ENCODE measurements around the gene SSTR4.

GRCh38 chr20:23010096-23010495 lies 25.0 kb upstream of the SSTR4 start:
- TF ChIP-seq ZBTB1 (CRISPR knock-in tag; IDR thresholded peaks at IDR 0.05; ENCODE audit: borderline replicate concordance, low read depth) (no peak), FOS (IDR thresholded peaks at IDR 0.05; ENCODE audit: extremely low read depth, insufficient read length) (no peak), PHF8 (IDR thresholded peaks at IDR 0.05; ENCODE audit: borderline replicate concordance, low read length) (no peak), ARID3A (IDR thresholded peaks at IDR 0.05; ENCODE audit: borderline replicate concordance, low read depth, low read length) (no peak), CBX1 (IDR thresholded peaks at IDR 0.05; ENCODE audit: low read depth) (no peak), PHF20 (IDR thresholded peaks at IDR 0.05; ENCODE audit: partially characterized antibody) (no peak), MEF2A (IDR thresholded peaks at IDR 0.05; ENCODE audit: control insufficient read depth, low read depth, low read length) (no peak), ZNF280B (CRISPR knock-in tag; IDR thresholded peaks at IDR 0.05) (no peak), HDAC2 (IDR thresholded peaks at IDR 0.05) (no peak), DPF2 (IDR thresholded peaks at IDR 0.05) (no peak), JUNB (CRISPR knock-in tag; conservative IDR thresholded peaks at IDR 0.05) (no peak), CTCF (IDR thresholded peaks at IDR 0.05 in 2 of 3, conservative IDR thresholded peaks at IDR 0.05 in 1 of 3; ENCODE audit: insufficient read depth in 2 of 3, low read depth in 1 of 3, low read length in 3 of 3) (no peak), EZH2 (IDR thresholded peaks at IDR 0.05; ENCODE audit: borderline replicate concordance, low read depth, low read length) (no peak)
